Lower leg skin (tissue), 3 donors: Measurements from ENCODE around the gene TGFA.

Source experiments
- POLR2A ChIP-seq, 2 donors: fragments of 450-650 bp; IDR thresholded peaks; one replicate each; pipeline ENCODE4 v1.6.1; 2016 to 2017; ENCODE audit warnings: antibody characterized with exemption in 2 of 2, mild to moderate bottlenecking in 1 of 2, moderate library complexity in 1 of 2
- TF ChIP-seq, protein P1 (sequence below), 3 donors: fragments of 450-650 bp; IDR thresholded peaks; one replicate each; pipeline ENCODE4 v1.5.1; 2016; ENCODE audit warnings: antibody characterized with exemption in 3 of 3, mild to moderate bottlenecking in 3 of 3, moderate library complexity in 2 of 3

DNA sequence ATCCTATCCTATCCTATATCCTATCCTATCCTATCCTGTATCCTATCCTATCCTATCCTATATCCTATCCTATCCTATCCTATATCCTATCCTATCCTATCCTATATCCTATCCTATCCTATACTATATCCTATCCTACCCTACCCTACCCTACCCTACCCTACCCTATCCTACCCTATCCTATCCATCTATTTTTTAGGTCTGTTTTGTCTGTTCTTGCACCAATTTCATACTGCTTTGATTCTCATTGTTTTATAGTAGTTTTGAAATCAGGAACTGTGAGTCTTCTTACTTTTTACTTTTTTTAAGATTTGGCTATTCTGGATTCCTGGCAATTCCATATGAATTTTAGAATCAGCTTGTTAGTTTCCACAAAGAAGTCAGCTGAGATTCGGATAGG is 118.5 kb downstream of the TGFA start:
- TF ChIP-seq, protein P1, sequence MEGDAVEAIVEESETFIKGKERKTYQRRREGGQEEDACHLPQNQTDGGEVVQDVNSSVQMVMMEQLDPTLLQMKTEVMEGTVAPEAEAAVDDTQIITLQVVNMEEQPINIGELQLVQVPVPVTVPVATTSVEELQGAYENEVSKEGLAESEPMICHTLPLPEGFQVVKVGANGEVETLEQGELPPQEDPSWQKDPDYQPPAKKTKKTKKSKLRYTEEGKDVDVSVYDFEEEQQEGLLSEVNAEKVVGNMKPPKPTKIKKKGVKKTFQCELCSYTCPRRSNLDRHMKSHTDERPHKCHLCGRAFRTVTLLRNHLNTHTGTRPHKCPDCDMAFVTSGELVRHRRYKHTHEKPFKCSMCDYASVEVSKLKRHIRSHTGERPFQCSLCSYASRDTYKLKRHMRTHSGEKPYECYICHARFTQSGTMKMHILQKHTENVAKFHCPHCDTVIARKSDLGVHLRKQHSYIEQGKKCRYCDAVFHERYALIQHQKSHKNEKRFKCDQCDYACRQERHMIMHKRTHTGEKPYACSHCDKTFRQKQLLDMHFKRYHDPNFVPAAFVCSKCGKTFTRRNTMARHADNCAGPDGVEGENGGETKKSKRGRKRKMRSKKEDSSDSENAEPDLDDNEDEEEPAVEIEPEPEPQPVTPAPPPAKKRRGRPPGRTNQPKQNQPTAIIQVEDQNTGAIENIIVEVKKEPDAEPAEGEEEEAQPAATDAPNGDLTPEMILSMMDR (IDR thresholded peaks at IDR 0.05) = no peak
- no peak for TF ChIP-seq POLR2A (IDR thresholded peaks at IDR 0.05)
